CD14-positive monocyte (primary cell): ENCODE measurements around the gene ATP10D. TPM values are rescaled to one million over a fixed set of nuclear protein-coding genes. Genes with fewer than 3 reads are reported as not detected.
A peak's percentile ranks its signal among the peaks of the same experiment; 100 is the strongest.

ENCODE experiments used
- DNase-seq, 3 donors: peaks; one replicate each; pipeline ENCODE4 v3.0.0-alpha.2; 2011 to 2022
- H2AFZ ChIP-seq: 2 replicates; pipeline ENCODE4 v1.6.0; 2012; ENCODE audit warnings: mild to moderate bottlenecking, low read depth, low read length, inconsistent platforms; ENCODE audit not compliant: insufficient read depth, poor library complexity, severe bottlenecking
- H3K27ac ChIP-seq, 2 donors: 1 replicate in 1 of 2; 2 replicates in 1 of 2; pipeline ENCODE4 v1.5.1; 2012 to 2013; ENCODE audit warnings: low read length in 2 of 2, control low read depth in 1 of 2, inconsistent platforms in 1 of 2, low read depth in 1 of 2, mild to moderate bottlenecking in 1 of 2
- H3K27me3 ChIP-seq, 2 donors: one replicate each; pipeline versions ENCODE4 v1.6.0 to v1.6.1; 2011 to 2013; ENCODE audit warnings: low read length in 2 of 2; ENCODE audit not compliant: control insufficient read depth in 2 of 2, insufficient read depth in 2 of 2
- H3K36me3 ChIP-seq, 2 donors: replicated peaks in 1 of 2; 1 replicate in 1 of 2; 2 replicates in 1 of 2; pipeline versions ENCODE4 v1.5.1 to v1.6.1; 2012 to 2013; ENCODE audit warnings: low read length in 2 of 2, control low read depth in 1 of 2, inconsistent platforms in 1 of 2, mild to moderate bottlenecking in 1 of 2; ENCODE audit not compliant: insufficient read depth in 2 of 2, control insufficient read depth in 1 of 2
- H3K4me1 ChIP-seq, 2 donors: 1 replicate in 1 of 2; 2 replicates in 1 of 2; pipeline versions ENCODE4 v1.5.1 to v1.6.1; 2012 to 2013; ENCODE audit warnings: low read length in 2 of 2, control low read depth in 1 of 2, inconsistent platforms in 1 of 2, mild to moderate bottlenecking in 1 of 2, moderate library complexity in 1 of 2; ENCODE audit not compliant: insufficient read depth in 2 of 2, control insufficient read depth in 1 of 2
- H3K4me2 ChIP-seq: replicated peaks from 2 replicates; pipeline ENCODE3; 2012; ENCODE audit warnings: low read length, moderate library complexity, mild to moderate bottlenecking; ENCODE audit not compliant: poor library complexity, severe bottlenecking; ENCODE audit errors: extremely low read depth
- H3K4me3 ChIP-seq, 3 experiments: fragments of 200-600 bp in 1 of 3; sonication (generic) in 1 of 3; replicated peaks in 1 of 3; 1 replicate in 2 of 3; 2 replicates in 1 of 3; pipeline ENCODE4 v1.5.1; 2011 to 2013; ENCODE audit warnings: low read length in 3 of 3, mild to moderate bottlenecking in 3 of 3, control low read depth in 2 of 3, low read depth in 2 of 3, inconsistent platforms in 1 of 3, moderate library complexity in 1 of 3
- H3K79me2 ChIP-seq: 2 replicates; pipeline ENCODE4 v1.6.0; 2012; ENCODE audit warnings: mild to moderate bottlenecking, control low read depth, inconsistent platforms, low read length, moderate library complexity; ENCODE audit not compliant: insufficient read depth
- H3K9ac ChIP-seq: 2 replicates; pipeline ENCODE4 v1.6.0; 2017; ENCODE audit warnings: low read length, mild to moderate bottlenecking; ENCODE audit not compliant: insufficient read depth, poor library complexity, severe bottlenecking
- H3K9me3 ChIP-seq, 2 donors: replicated peaks in 1 of 2; 1 replicate in 1 of 2; 2 replicates in 1 of 2; pipeline versions ENCODE4 v1.5.1 to v1.6.1; 2012 to 2013; ENCODE audit warnings: low read length in 2 of 2, control low read depth in 1 of 2; ENCODE audit not compliant: control insufficient read depth in 1 of 2, insufficient read depth in 1 of 2
- H4K20me1 ChIP-seq: 2 replicates; pipeline ENCODE4 v1.6.0; 2012; ENCODE audit warnings: mild to moderate bottlenecking, low read length, control low read depth, moderate library complexity; ENCODE audit not compliant: insufficient read depth
- H3K27ac Mint-ChIP-seq, 7 donors: one replicate each; pipeline ENCODE4 v1.8.0; 2020; ENCODE audit warnings: mild to moderate bottlenecking in 7 of 7, mixed read lengths in 7 of 7, moderate library complexity in 6 of 7, inconsistent platforms in 2 of 7
- H3K27me3 Mint-ChIP-seq, 3 donors: one replicate each; pipeline ENCODE4 v1.8.0; 2021 to 2022; ENCODE audit warnings: low read depth in 3 of 3, mild to moderate bottlenecking in 3 of 3, mixed read lengths in 3 of 3, moderate library complexity in 3 of 3, inconsistent platforms in 1 of 3
- H3K36me3 Mint-ChIP-seq, 2 donors: one replicate each; pipeline ENCODE4 v1.8.0; 2020; ENCODE audit warnings: mixed read lengths in 2 of 2, inconsistent platforms in 1 of 2, mild to moderate bottlenecking in 1 of 2
- H3K4me1 Mint-ChIP-seq: one replicate; pipeline ENCODE4 v1.8.0; 2020; ENCODE audit warnings: mild to moderate bottlenecking, mixed read lengths
- H3K4me3 Mint-ChIP-seq, 2 donors: one replicate each; pipeline ENCODE4 v1.8.0; 2020; ENCODE audit warnings: mild to moderate bottlenecking in 2 of 2, mixed read lengths in 2 of 2, moderate library complexity in 1 of 2
- H3K9me3 Mint-ChIP-seq, 7 donors: one replicate each; pipeline ENCODE4 v1.8.0; 2020 to 2022; ENCODE audit warnings: mixed read lengths in 7 of 7, mild to moderate bottlenecking in 6 of 7, moderate library complexity in 6 of 7, inconsistent platforms in 2 of 7
- CTCF ChIP-seq: fragments of 200-600 bp; IDR thresholded peaks from one replicate; pipeline ENCODE4 v1.8.0; 2022; ENCODE audit warnings: antibody characterized with exemption, mild to moderate bottlenecking
- WGBS: methylation state at CpG from one replicate; pipeline ENCODE4 v1.1.5; 2013; ENCODE audit warnings: missing lambda C conversion rate; ENCODE audit not compliant: insufficient coverage; 5-methylcytosine and 5-hydroxymethylcytosine counted together
- intact Hi-C, 2 donors: fragments of 100-400 bp; cut with micrococcal nuclease; formaldehyde crosslinking; loops; one replicate each; pipeline versions ENCODE4 v1.15.0 to v1.15.1; 2023
- polyA plus RNA-seq, 3 donors: library from polyadenylated mRNA; depleted of rRNA in 1 of 3; unstranded in 2 of 3; stranded (reverse) in 1 of 3; fragments of 300-500 nt in 2 of 3; fragments of >200 nt in 1 of 3; fragmentation: Illumina TruSeq in 2 of 3; gene quantifications; 1 replicate in 2 of 3; 2 replicates in 1 of 3; pipeline ENCODE4 v1.2.3, GENCODE V29; 2012 to 2021

ATP10D gene
- polyA plus RNA-seq, 3 donors, result 8.4 to 16.9 (median 14.1) TPM

GRCh38 chr4:47530801-47531200 is 45.7 kb downstream of the ATP10D start:
- Histone ChIP-seq H3K4me3 (no peak overlapping the region), H2AFZ (no peak overlapping the region), H4K20me1 (peaks cover 26% of the 10 kb centered on the region), H3K27ac (no peak overlapping the region), H3K9me3 (no peaks in the 10 kb centered on the region), H3K4me1 (peaks cover 9 to 14% of the 10 kb centered on the region in 2 donors), H3K36me3 (peaks cover 43 to 84% of the 10 kb centered on the region in 2 donors), H3K79me2 (no peaks in the 10 kb centered on the region), H3K4me2 (no peak overlapping the region), H3K9ac (no peak overlapping the region), H3K27me3 (no peaks in the 10 kb centered on the region)
- Mint-ChIP-seq H3K36me3 (peaks cover 83 to 88% of the 10 kb centered on the region in 2 donors), H3K27me3 (no peaks in the 10 kb centered on the region), H3K9me3 (peaks cover 0 to 15% (median 8%) of the 10 kb centered on the region in 7 donors), H3K27ac (no peak overlapping the region), H3K4me1 (peaks cover 17% of the 10 kb centered on the region), H3K4me3 (no peak overlapping the region)
- WGBS, result no CpG with 5 or more reads among the region's 1 CpG
- no peak for TF ChIP-seq CTCF
- intact Hi-C loops, result no loop called here
- no peak for DNase-seq

- Histone ChIP-seq H3K9ac (no peak overlapping the region), H3K27me3 (no peaks in the 10 kb centered on the region), H3K36me3 (peaks cover 41 to 84% of the 10 kb centered on the region in 2 donors), H3K4me1 (peaks cover 9 to 14% of the 10 kb centered on the region in 2 donors), H3K27ac (no peak overlapping the region), H3K9me3 (no peaks in the 10 kb centered on the region), H4K20me1 (peaks cover 26% of the 10 kb centered on the region), H2AFZ (no peak overlapping the region), H3K4me2 (no peak overlapping the region), H3K79me2 (no peaks in the 10 kb centered on the region), H3K4me3 (no peak overlapping the region)
- Mint-ChIP-seq H3K36me3 (peaks cover 83 to 88% of the 10 kb centered on the region in 2 donors), H3K27me3 (no peaks in the 10 kb centered on the region), H3K9me3 (peaks cover 0 to 15% (median 8%) of the 10 kb centered on the region in 7 donors), H3K4me3 (peak overlapping the region in 1 of 2 donors; percentile 2), H3K4me1 (peaks cover 16% of the 10 kb centered on the region), H3K27ac (no peak overlapping the region)
- TF ChIP-seq CTCF, result no peak
- intact Hi-C loops, result no loop called here
- 0% methylated on average over 1 of the region's 2 CpGs for WGBS
- DNase-seq, result peak; percentile 18 to 19 (median 18)
Observed at GRCh38 chr4:47531241-47531953, 46.3 kb downstream of the ATP10D start.
